HEK293 (cell line): ENCODE measurements around the gene BOLL.
"Not testable (repeated sequence)": the region's sequence is repeated elsewhere in the genome, so short reads cannot be mapped to it uniquely, and the experiment has no call there.

Experiments used
- CTCF ChIA-PET: fragments of 350-600 bp; formaldehyde crosslinking; extraction: SDS; loops from one replicate; lab custom pipeline; 2021; ENCODE audit warnings: antibody characterized with exemption; lab: Yijun Ruan, JAX
- POLR2A ChIA-PET: fragments of 300-600 bp; formaldehyde crosslinking; extraction: SDS; loops from one replicate; lab custom pipeline; 2020; ENCODE audit warnings: antibody characterized with exemption, inconsistent platforms; lab: Yijun Ruan, JAX
- H3K27ac ChIP-seq: fragments of 200-500 bp; sonication (Bioruptor generic); 2 replicates; pipeline ENCODE4 v1.5.1; 2014; ENCODE audit warnings: low read depth, low read length, control low read depth, inconsistent platforms; ENCODE audit errors: extremely low read depth
- H3K36me3 ChIP-seq, 2 experiments: fragments of 200-500 bp in 1 of 2; sonication (Bioruptor generic) in 1 of 2; 1 replicate in 1 of 2; 2 replicates in 1 of 2; pipeline ENCODE4 v1.5.1; 2014 to 2017; ENCODE audit warnings: inconsistent platforms in 2 of 2, low read length in 2 of 2; ENCODE audit not compliant: control insufficient read depth in 2 of 2, insufficient read depth in 1 of 2
- H3K4me1 ChIP-seq: fragments of 200-500 bp; sonication (Bioruptor generic); 2 replicates; pipeline ENCODE4 v1.5.1; 2014; ENCODE audit warnings: mild to moderate bottlenecking, low read length, inconsistent platforms; ENCODE audit not compliant: control insufficient read depth, insufficient read depth
- H3K4me3 ChIP-seq: 2 replicates; pipeline ENCODE4 v1.5.1; 2011; ENCODE audit warnings: low read depth, mild to moderate bottlenecking, control low read depth, low read length, moderate library complexity
- H3K9me3 ChIP-seq: fragments of 200-500 bp; sonication (Bioruptor generic); 2 replicates; pipeline ENCODE4 v1.5.1; 2014; ENCODE audit warnings: low read depth, low read length, inconsistent platforms; ENCODE audit not compliant: control insufficient read depth, insufficient read depth
- ZBTB8A ChIP-seq: fragments of 450-650 bp; formaldehyde crosslinking; IDR thresholded peaks from 2 replicates; pipeline ENCODE4 v1.5.1; 2016; ENCODE audit warnings: missing biosample characterization, missing genetic modification characterization
- ZNF140 ChIP-seq: fragments of 450-650 bp; formaldehyde crosslinking; IDR thresholded peaks from 2 replicates; pipeline ENCODE4 v1.5.1; 2016; ENCODE audit warnings: missing biosample characterization, missing genetic modification characterization
- ZNF394 ChIP-seq: fragments of 450-650 bp; formaldehyde crosslinking; IDR thresholded peaks from 2 replicates; pipeline ENCODE4 v1.5.1; 2016; ENCODE audit warnings: missing biosample characterization, missing genetic modification characterization, mild to moderate bottlenecking, moderate library complexity, borderline replicate concordance
- ZNF426 ChIP-seq: fragments of 450-650 bp; formaldehyde crosslinking; IDR thresholded peaks from 2 replicates; pipeline ENCODE4 v1.5.1; 2017; ENCODE audit warnings: missing biosample characterization, missing genetic modification characterization, mild to moderate bottlenecking, inconsistent platforms, moderate library complexity
- ZNF555 ChIP-seq: fragments of 450-650 bp; formaldehyde crosslinking; conservative IDR thresholded peaks from 2 replicates; pipeline ENCODE4 v1.5.1; 2017; ENCODE audit warnings: missing biosample characterization, mild to moderate bottlenecking, missing genetic modification characterization, inconsistent platforms
- ZNF558 ChIP-seq: fragments of 450-650 bp; formaldehyde crosslinking; IDR thresholded peaks from 2 replicates; pipeline ENCODE4 v1.5.1; 2016; ENCODE audit warnings: missing biosample characterization, missing genetic modification characterization
- ZNF623 ChIP-seq: fragments of 450-650 bp; formaldehyde crosslinking; IDR thresholded peaks from 2 replicates; pipeline ENCODE4 v1.5.1; 2016; ENCODE audit warnings: missing biosample characterization, missing genetic modification characterization
- ZXDB ChIP-seq: fragments of 450-650 bp; formaldehyde crosslinking; IDR thresholded peaks from 2 replicates; pipeline ENCODE4 v1.5.1; 2016; ENCODE audit warnings: missing biosample characterization, missing genetic modification characterization
- TF ChIP-seq, protein P1 (sequence below): fragments of 450-650 bp; formaldehyde crosslinking; conservative IDR thresholded peaks from 2 replicates; pipeline ENCODE4 v1.5.1; 2016; ENCODE audit warnings: low read depth, missing biosample characterization, missing genetic modification characterization
- TF ChIP-seq, protein P2 (sequence below): fragments of 450-650 bp; formaldehyde crosslinking; conservative IDR thresholded peaks from 2 replicates; pipeline ENCODE4 v1.5.1; 2016; ENCODE audit warnings: low read depth, missing biosample characterization, missing genetic modification characterization

The BOLL gene

DNA sequence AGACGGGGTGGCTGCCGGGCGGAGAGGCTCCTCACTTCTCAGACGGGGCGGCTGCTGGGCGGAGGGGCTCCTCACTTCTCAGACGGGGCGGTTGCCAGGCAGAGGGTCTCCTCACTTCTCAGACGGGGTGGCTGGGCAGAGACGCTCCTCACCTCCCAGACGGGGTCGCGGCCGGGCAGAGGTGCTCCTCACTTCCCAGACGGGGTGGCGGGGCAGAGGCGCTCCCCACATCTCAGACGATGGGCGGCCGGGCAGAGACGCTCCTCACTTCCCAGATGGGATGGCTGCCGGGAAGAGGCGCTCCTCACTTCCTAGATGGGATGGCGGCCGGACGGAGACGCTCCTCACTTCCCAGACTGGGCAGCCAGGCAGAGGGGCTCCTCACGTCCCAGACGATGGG, 88.5 kb downstream of the BOLL start:
- H3K9me3 ChIP-seq, H3K36me3 ChIP-seq, H3K27ac ChIP-seq, POLR2A ChIA-PET, CTCF ChIA-PET, H3K4me1 ChIP-seq, H3K4me3 ChIP-seq: not testable (repeated sequence)

DNA sequence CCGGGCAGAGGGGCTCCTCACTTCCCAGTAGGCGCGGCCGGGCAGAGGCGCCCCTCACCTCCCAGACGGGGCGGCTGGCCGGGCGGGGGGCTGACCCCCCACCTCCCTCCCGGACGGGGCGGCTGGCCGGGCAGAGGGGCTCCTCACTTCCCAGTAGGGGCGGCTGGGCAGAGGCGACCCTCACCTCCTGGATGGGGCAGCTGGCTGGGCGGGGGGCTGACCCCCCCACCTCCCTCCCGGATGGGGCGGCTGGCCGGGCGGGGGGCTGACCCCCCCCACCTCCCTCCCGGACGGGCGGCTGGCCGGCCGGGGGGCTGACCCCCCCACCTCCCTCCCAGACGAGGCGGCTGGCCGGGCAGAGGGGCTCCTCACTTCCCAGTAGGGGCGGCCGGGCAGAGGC, 89.1 kb downstream of the BOLL start:
- H3K27ac ChIP-seq, POLR2A ChIA-PET: not testable (repeated sequence)
- CTCF ChIA-PET: interaction anchor here (0.7 kb wide), 1 partner anchor 63 kb away, joined by 4 read pairs; no protein-coding TSS in a partner anchor

DNA sequence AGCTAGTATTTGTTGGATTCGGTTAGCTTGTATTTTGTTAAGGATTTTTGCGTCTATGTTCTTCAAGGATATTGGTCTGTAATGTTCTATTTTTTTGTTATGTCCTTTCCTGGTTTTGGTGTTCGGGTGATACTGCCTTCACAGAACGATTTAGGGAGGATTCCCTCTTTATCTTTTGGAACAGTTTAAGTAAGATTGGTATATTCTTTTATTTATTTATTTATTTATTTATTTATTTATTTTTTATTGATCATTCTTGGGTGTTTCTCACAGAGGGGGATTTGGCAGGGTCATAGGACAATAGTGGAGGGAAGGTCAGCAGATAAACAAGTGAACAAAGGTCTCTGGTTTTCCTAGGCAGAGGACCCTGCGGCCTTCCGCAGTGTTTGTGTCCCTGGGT, 89.9 kb downstream of the BOLL start:
- POLR2A ChIA-PET, H3K36me3 ChIP-seq, H3K4me3 ChIP-seq, H3K27ac ChIP-seq, H3K9me3 ChIP-seq, H3K4me1 ChIP-seq: not testable (repeated sequence)
- TF ChIP-seq, protein P1, sequence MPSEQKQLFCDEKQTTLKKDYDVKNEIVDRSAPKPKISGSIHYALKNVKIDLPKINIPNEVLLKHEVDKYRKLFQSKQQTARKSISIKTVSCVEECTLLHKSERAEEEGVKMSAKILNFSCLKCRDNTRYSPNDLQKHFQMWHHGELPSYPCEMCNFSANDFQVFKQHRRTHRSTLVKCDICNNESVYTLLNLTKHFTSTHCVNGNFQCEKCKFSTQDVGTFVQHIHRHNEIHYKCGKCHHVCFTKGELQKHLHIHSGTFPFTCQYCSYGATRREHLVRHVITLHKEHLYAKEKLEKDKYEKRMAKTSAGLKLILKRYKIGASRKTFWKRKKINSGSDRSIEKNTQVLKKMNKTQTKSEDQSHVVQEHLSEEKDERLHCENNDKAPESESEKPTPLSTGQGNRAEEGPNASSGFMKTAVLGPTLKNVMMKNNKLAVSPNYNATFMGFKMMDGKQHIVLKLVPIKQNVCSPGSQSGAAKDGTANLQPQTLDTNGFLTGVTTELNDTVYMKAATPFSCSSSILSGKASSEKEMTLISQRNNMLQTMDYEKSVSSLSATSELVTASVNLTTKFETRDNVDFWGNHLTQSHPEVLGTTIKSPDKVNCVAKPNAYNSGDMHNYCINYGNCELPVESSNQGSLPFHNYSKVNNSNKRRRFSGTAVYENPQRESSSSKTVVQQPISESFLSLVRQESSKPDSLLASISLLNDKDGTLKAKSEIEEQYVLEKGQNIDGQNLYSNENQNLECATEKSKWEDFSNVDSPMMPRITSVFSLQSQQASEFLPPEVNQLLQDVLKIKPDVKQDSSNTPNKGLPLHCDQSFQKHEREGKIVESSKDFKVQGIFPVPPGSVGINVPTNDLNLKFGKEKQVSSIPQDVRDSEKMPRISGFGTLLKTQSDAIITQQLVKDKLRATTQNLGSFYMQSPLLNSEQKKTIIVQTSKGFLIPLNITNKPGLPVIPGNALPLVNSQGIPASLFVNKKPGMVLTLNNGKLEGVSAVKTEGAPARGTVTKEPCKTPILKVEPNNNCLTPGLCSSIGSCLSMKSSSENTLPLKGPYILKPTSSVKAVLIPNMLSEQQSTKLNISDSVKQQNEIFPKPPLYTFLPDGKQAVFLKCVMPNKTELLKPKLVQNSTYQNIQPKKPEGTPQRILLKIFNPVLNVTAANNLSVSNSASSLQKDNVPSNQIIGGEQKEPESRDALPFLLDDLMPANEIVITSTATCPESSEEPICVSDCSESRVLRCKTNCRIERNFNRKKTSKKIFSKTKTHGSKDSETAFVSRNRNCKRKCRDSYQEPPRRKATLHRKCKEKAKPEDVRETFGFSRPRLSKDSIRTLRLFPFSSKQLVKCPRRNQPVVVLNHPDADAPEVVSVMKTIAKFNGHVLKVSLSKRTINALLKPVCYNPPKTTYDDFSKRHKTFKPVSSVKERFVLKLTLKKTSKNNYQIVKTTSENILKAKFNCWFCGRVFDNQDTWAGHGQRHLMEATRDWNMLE (tag by site-specific recombination): peak; percentile 66; the same call in 1 of the 2 replicates
- TF ChIP-seq ZNF623 (tag by site-specific recombination) (peak; percentile 38; the same call in 1 of the 2 replicates), ZNF555 (peak; percentile 61), ZBTB8A (tag by site-specific recombination) (0 out of 2 replicates have a peak, but pooled peaks have one; percentile 34), ZNF426 (tag by site-specific recombination) (peak; percentile 57), ZXDB (tag by site-specific recombination) (0 out of 2 replicates have a peak, but pooled peaks have one; percentile 35), ZNF140 (peak; percentile 66), ZNF394 (tag by site-specific recombination) (peak; percentile 74), ZNF558 (tag by site-specific recombination) (0 out of 2 replicates have a peak, but pooled peaks have one; percentile 41)
- TF ChIP-seq, protein P2, sequence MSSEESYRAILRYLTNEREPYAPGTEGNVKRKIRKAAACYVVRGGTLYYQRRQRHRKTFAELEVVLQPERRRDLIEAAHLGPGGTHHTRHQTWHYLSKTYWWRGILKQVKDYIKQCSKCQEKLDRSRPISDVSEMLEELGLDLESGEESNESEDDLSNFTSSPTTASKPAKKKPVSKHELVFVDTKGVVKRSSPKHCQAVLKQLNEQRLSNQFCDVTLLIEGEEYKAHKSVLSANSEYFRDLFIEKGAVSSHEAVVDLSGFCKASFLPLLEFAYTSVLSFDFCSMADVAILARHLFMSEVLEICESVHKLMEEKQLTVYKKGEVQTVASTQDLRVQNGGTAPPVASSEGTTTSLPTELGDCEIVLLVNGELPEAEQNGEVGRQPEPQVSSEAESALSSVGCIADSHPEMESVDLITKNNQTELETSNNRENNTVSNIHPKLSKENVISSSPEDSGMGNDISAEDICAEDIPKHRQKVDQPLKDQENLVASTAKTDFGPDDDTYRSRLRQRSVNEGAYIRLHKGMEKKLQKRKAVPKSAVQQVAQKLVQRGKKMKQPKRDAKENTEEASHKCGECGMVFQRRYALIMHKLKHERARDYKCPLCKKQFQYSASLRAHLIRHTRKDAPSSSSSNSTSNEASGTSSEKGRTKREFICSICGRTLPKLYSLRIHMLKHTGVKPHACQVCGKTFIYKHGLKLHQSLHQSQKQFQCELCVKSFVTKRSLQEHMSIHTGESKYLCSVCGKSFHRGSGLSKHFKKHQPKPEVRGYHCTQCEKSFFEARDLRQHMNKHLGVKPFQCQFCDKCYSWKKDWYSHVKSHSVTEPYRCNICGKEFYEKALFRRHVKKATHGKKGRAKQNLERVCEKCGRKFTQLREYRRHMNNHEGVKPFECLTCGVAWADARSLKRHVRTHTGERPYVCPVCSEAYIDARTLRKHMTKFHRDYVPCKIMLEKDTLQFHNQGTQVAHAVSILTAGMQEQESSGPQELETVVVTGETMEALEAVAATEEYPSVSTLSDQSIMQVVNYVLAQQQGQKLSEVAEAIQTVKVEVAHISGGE (tag by site-specific recombination): peak; percentile 63; the same call in 1 of the 2 replicates
- CTCF ChIA-PET: interaction anchor here (0.7 kb wide), 1 partner anchor 63 kb away, joined by 4 read pairs; no protein-coding TSS in a partner anchor

More for the DNA sequence above, 89.1 kb downstream of the BOLL start:
- not testable (repeated sequence) for H3K9me3 ChIP-seq, H3K4me3 ChIP-seq, H3K4me1 ChIP-seq, H3K36me3 ChIP-seq
